Calu3 (cell line): ENCODE results near the gene FAM216A. TPM values are rescaled to one million over a fixed set of nuclear protein-coding genes. Genes with fewer than 3 reads are reported as not detected.
"Not testable (repeated sequence)": the region's sequence is repeated elsewhere in the genome, so short reads cannot be mapped to it uniquely, and the experiment has no call there.

Experiments used
- BruUV-seq: library from RNA; stranded (reverse); fragments of 400-500 nt; replicated peaks from 2 replicates; lab custom pipeline; 2021; lab: Mats Ljungman, UMichigan
- CTCF ChIA-PET: fragments of 300-600 bp; sonication (Branson Sonifier 250); formaldehyde crosslinking; loops from one replicate; lab custom pipeline; 2022; ENCODE audit warnings: antibody characterized with exemption; lab: Charles Lee
- DNase-seq: peaks from one replicate; pipeline ENCODE4 v3.0.0; 2022
- H3K27ac Mint-ChIP-seq: one replicate; pipeline ENCODE4 v1.8.0; 2022; ENCODE audit warnings: mixed read lengths; ENCODE audit not compliant: unreplicated experiment
- H3K27me3 Mint-ChIP-seq: one replicate; pipeline ENCODE4 v1.8.0; 2022; ENCODE audit warnings: mixed read lengths; ENCODE audit not compliant: unreplicated experiment
- H3K36me3 Mint-ChIP-seq: one replicate; pipeline ENCODE4 v1.8.0; 2022; ENCODE audit warnings: mild to moderate bottlenecking, moderate library complexity, mixed read lengths; ENCODE audit not compliant: insufficient read depth, unreplicated experiment
- H3K4me1 Mint-ChIP-seq: one replicate; pipeline ENCODE4 v1.8.0; 2022; ENCODE audit warnings: mild to moderate bottlenecking, low read depth, mixed read lengths; ENCODE audit not compliant: unreplicated experiment
- H3K4me3 Mint-ChIP-seq: one replicate; pipeline ENCODE4 v1.8.0; 2022; ENCODE audit warnings: mild to moderate bottlenecking, low read depth, moderate library complexity, mixed read lengths; ENCODE audit not compliant: unreplicated experiment
- H3K9me3 Mint-ChIP-seq: one replicate; pipeline ENCODE4 v1.8.0; 2022; ENCODE audit warnings: low read depth, mixed read lengths; ENCODE audit not compliant: unreplicated experiment
- CTCF ChIP-seq: fragments of 200-600 bp; IDR thresholded peaks from one replicate; pipeline ENCODE4 v1.8.0; 2022; ENCODE audit warnings: antibody characterized with exemption; ENCODE audit not compliant: unreplicated experiment
- intact Hi-C: fragments of 100-400 bp; cut with micrococcal nuclease; formaldehyde crosslinking; loops from one replicate; pipeline ENCODE4 v1.10.0; 2022; ENCODE audit not compliant: unreplicated experiment
- total RNA-seq: library from RNA; stranded (reverse); gene quantifications from 2 replicates; pipeline ENCODE4 v1.2.3, GENCODE V29; 2022

Gene FAM216A
- total RNA-seq, 1 experiment from 2014 or later: 11.2 TPM

- Mint-ChIP-seq H3K9me3 (no peaks in the 10 kb centered on the region), H3K4me3 (no peak overlapping the region), H3K27me3 (no peaks in the 10 kb centered on the region), H3K4me1 (no peaks in the 10 kb centered on the region), H3K36me3 (no peaks in the 10 kb centered on the region), H3K27ac (no peak overlapping the region)
- no TSS peak for BruUV-seq
- DNase-seq: no peak
- TF ChIP-seq CTCF: no peak
- CTCF ChIA-PET: interaction anchor here (0.6 to 1.4 kb wide), 3 partner anchors 86 to 100 kb away, joined by 3 to 11 read pairs (median 5); no protein-coding TSS in a partner anchor
- intact Hi-C loops: no loop called here
Observed at GRCh38 chr12:110513842-110514241, 45.2 kb downstream of the FAM216A start.

GRCh38 chr12:110514363-110514762, 45.7 kb downstream of the FAM216A start:
- Mint-ChIP-seq H3K36me3 (no peaks in the 10 kb centered on the region), H3K27me3 (no peaks in the 10 kb centered on the region), H3K4me1 (no peaks in the 10 kb centered on the region), H3K4me3 (no peak overlapping the region), H3K9me3 (no peaks in the 10 kb centered on the region), H3K27ac (no peak overlapping the region)
- CTCF ChIA-PET: no interaction called here
- DNase-seq: no peak
- no peak for TF ChIP-seq CTCF
- intact Hi-C loops: no loop called here
- BruUV-seq: no TSS peak

GRCh38 chr12:110516995-110517394, 48.4 kb downstream of the FAM216A start:
- Mint-ChIP-seq H3K9me3 (no peaks in the 10 kb centered on the region), H3K4me1 (no peaks in the 10 kb centered on the region), H3K36me3 (no peaks in the 10 kb centered on the region), H3K4me3 (no peak overlapping the region), H3K27ac (no peak overlapping the region), H3K27me3 (no peaks in the 10 kb centered on the region)
- no peak for DNase-seq
- TF ChIP-seq CTCF: no peak
- intact Hi-C loops: no loop called here
- BruUV-seq: no TSS peak
- CTCF ChIA-PET: interaction anchor here (0.6 kb wide), 1 partner anchor 33 kb away, joined by 6 read pairs; no protein-coding TSS in a partner anchor

- H3K9me3 Mint-ChIP-seq, intact Hi-C loops: not testable (repeated sequence)
Observed at GRCh38 chr12:110518014-110518413, 49.4 kb downstream of the FAM216A start.

GRCh38 chr12:110520876-110521712, 52.4 kb downstream of the FAM216A start:
- H3K9me3 Mint-ChIP-seq, H3K27me3 Mint-ChIP-seq, intact Hi-C loops, BruUV-seq, H3K4me1 Mint-ChIP-seq, H3K36me3 Mint-ChIP-seq, DNase-seq, H3K27ac Mint-ChIP-seq, H3K4me3 Mint-ChIP-seq: not testable (repeated sequence)
- CTCF ChIA-PET: interaction anchor here (0.6 kb wide), 1 partner anchor 472 kb away, joined by 3 read pairs; no protein-coding TSS in a partner anchor

More at GRCh38 chr12:110518014-110518413, 49.4 kb downstream of the FAM216A start:
- not testable (repeated sequence) for H3K27me3 Mint-ChIP-seq, H3K27ac Mint-ChIP-seq, BruUV-seq, H3K36me3 Mint-ChIP-seq, DNase-seq, H3K4me1 Mint-ChIP-seq, H3K4me3 Mint-ChIP-seq
- CTCF ChIA-PET: interaction anchor here (0.7 to 1.1 kb wide), 2 partner anchors 9 to 84 kb away, joined by 3 to 5 read pairs; no protein-coding TSS in a partner anchor
